Stimulated activated CD8-positive, alpha-beta memory T cell treated with anti-CD3 and anti-CD28 coated beads, Interleukin-15, amount 100 ng/mL, for 4 hours (primary cell): Measurements from ENCODE around the gene ACACB.

ENCODE experiments used
- DNase-seq, 2 donors: peaks; one replicate each; pipeline ENCODE4 v3.0.0-alpha.2; 2020; ENCODE audit warnings: low read depth in 2 of 2

The ACACB gene

GRCh38 chr12:109115758-109116610 lies at the start of gene ACACB:
Gene ACACB, plus strand, starts transcription at chr12:109116587. Its CDS starts 22,819 bp downstream, at chr12:109139406.
- DNase-seq, result no peak

DNA sequence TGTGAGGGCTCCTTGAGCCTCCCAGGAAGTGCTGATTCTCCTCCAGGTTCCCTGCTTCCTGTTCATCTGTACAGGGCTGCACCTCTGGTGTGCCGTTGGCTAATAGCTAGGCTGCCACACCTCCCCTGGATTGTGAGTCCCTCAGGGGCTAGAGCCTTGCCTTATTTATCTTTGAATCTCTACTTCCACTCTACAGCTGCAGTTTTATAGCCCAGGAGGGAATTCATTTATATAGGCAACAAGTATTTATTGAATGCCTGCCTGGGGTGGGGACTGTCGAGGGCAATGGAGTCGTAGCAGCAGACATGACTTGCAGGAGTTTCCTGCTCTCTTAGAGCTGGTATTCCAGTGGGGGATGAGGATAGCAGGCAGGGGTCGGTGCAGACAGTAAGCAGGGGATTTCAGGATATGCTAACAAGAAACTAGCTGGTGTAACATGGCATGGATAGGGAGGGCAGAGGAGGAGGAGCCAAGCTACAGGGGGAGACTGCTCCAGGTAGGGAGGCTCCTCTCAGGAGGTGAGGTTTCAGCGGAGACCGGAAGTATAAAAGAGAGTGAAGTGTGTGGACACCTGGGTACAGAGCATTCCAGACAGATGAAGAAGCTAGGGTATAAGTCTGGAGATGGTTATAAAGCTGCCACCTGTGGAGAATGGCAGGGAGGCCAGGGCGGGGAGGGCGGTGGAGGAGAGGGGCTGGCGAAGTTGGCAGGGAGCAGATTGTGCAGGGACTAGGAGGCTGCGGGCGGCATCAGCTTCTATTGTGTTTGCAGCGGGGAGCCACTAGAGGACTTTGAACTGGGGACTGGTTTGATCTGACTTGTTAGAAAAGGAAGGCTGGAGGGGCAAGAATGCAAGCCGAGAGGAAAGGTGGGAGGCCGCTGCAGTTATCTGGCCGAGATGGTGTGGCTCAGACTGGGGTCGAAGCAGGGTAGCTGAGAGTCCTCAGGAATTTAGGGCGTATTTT lies 46.8 kb upstream of the ACACB start:
- DNase-seq, result no peak

DNA sequence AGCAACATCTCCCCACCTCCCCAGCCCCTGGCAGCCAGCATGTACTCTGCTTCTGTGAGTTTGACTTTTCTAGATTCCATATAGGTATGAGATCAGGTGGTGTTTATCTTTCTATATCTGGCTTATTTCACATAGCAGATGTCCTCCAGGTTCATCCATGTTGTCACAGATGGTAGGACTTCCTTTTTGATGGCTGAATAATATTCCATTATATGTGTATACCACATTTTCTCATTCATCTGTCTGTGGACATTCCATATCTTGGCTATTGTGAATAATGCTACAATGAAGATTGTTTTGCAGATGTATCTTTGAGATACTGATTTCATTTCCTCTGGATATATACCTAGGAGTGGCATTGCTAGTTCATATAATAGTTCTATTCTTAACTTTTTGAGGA lies 41.5 kb upstream of the ACACB start:
- DNase-seq, result no peak

GRCh38 chr12:109082751-109083150 lies 33.6 kb upstream of the ACACB start:
- DNase-seq, result no peak

- no peak for DNase-seq
Measured at GRCh38 chr12:109084425-109084824, 32.0 kb upstream of the ACACB start.

GRCh38 chr12:109085590-109085989 lies 30.8 kb upstream of the ACACB start:
- DNase-seq, result no peak

- DNase-seq, result no peak
Measured at GRCh38 chr12:109087250-109087649, 29.1 kb upstream of the ACACB start.

DNA sequence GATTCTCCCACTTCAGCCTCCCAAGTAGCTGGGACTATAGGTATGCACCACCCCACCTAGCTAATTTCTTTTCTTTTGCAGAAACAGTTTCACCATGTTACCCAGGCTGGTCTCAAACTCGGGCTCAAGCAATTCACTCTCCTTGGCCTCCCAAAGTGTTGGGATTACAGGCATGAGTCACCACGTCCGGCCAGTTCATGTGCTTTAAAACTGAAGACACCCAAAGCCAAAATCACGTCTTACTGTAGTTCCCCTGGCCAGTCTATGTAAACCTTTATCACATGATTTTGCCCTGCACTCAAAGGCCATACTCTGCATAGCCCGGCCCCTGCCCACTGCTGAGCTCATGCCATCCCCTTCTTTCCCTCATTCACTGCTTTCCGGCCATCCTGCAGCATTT lies 27.6 kb upstream of the ACACB start:
- DNase-seq, result no peak

DNA sequence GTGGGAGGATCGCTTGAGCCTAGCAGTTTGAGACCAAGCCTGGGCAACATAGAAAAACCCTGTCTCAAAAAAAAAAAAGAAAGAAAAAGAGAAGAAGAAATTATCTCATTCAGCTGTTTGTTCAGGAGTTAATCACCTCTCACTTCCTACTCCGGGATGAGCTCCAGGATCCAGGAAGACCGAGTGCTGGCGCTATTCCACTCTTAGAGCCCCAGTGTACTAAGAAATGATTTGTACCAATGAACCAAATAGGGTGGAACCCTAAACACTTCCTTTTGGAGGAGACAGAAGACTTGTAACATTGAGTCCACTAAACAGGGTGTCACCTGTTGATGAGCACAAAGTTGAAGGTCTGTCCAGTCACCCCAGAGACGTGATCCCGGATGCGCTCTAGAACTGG lies 26.7 kb upstream of the ACACB start:
- no peak for DNase-seq

DNA sequence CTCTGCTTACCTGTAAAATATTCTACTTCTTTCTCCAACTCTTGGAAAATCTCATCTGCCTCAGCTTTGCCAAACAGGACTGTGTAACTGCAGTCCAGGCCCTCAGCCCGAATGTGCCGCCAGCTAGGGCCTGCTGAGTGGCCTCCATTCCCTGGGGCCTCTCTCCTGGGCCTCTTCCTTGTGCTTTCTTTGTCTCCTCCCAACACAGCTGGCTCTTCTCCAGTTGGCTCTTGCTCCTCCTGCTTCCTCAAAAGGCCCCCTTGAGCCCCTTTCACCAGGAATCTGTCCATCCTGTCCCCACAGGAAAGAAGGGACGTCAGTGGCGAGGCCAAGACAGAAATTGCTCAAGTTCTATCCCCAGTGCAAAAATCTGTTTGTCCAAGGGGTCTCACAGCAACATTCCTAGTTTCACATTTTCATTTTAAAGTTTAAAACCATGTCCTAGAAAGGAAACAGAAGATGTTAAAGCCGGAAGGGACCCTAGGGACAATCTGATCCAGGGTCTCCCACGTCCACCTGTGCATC lies 23.8 kb upstream of the ACACB start:
- no peak for DNase-seq

GRCh38 chr12:109093022-109093918 lies 23.1 kb upstream of the ACACB start, which contains the start of gene ALKBH2:
Gene ALKBH2, minus strand, starts transcription at chr12:109093472. Its CDS starts 686 bp downstream, at chr12:109092786.
- peak; percentile 89 to 91 for DNase-seq

- no peak for DNase-seq
Measured at GRCh38 chr12:109097140-109097434, 19.3 kb upstream of the ACACB start.

DNA sequence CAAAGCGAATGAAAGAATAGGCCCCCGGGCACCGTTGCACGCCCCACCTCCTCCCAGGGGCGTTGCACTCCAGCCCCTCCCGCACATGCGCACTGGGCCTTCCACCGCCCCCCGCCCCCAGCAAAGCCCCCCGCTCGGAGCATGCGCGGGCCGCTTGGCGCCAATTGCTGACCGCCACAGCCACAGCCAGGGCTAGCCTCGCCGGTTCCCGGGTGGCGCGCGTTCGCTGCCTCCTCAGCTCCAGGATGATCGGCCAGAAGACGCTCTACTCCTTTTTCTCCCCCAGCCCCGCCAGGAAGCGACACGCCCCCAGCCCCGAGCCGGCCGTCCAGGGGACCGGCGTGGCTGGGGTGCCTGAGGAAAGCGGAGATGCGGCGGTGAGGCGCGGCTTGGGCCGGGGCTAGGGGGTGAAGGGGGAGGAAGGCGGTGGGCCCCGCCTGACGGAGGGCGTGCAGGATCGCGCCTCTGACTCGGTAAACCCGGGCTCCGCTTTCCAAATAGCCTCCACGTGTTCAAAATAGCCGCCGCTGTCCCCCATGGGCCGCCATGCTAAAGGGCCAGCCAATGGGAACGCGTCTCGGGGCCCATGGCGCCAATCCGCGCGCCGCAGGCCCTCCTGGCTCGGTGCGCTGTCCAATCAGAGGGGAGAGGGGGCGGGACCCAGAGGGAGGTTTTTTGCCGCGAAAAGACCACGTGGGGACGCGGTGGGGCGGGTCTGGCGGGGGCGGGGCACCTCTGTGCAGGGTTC lies 18.8 kb upstream of the ACACB start, which contains the start of gene UNG:
TSS of gene UNG (plus strand) at position 163 of the 748 bp plus-strand sequence. CDS start at position 246, 83 bp downstream.
- peak; percentile 92 to 94 for DNase-seq

GRCh38 chr12:109098183-109098604 lies 18.2 kb upstream of the ACACB start:
- DNase-seq, result no peak

GRCh38 chr12:109098651-109099050 lies 17.7 kb upstream of the ACACB start:
- no peak for DNase-seq

DNA sequence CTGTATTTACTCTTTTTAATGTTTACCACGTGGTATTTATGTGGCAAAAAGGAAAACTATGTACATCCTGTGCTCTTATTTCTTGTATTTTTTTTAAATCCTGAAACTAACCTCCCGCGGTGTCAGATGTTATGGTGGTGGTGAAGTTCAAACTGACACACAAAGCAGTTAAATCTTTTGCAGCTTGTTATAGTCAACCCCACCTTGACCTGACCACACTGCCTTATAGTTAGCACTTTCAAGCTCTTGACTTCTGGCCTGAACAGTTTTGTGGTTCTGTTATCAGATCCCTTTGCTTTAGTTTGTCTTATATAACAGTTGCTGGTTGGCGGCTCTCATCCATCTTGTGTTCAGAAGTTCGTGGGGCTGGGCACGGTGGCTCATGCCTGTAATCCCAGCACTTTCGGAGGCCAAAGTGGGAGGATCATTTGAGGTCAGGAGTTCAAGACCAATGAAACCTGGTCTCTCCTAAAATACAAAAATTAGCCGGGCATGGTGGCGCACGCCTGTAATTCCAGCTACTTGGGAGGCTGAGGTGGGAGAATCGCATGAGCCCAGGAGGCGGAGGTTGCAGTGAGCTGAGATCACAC lies 16.9 kb upstream of the ACACB start:
- DNase-seq, result no peak

DNA sequence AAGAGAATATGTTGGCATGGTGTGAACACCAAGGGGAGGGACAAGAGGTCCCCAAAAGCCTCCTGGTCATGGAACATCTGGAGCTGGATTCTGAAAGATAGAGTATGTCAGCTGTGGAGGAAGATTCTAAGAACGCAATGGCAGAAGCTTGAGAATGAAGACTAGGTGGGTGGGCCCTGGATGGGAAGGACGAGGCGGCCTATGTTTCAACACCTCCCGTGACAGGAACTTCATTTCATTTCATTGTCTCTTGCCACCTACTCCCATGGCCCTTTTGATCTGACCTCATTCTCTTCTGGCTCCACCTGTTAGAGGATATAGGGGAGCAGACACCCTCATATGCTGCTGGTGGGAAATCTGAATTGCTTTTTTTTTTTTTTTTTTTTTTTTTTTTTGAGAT lies 15.6 kb upstream of the ACACB start:
- DNase-seq, result no peak

GRCh38 chr12:109102491-109102890 lies 13.9 kb upstream of the ACACB start:
- no peak for DNase-seq

GRCh38 chr12:109105176-109105575 lies 11.2 kb upstream of the ACACB start:
- no peak for DNase-seq

- DNase-seq, result no peak
Measured at GRCh38 chr12:109109746-109110350, 6.5 kb upstream of the ACACB start.
